ENCODE measurements around the gene TRERF1.

The TRERF1 gene

DNA sequence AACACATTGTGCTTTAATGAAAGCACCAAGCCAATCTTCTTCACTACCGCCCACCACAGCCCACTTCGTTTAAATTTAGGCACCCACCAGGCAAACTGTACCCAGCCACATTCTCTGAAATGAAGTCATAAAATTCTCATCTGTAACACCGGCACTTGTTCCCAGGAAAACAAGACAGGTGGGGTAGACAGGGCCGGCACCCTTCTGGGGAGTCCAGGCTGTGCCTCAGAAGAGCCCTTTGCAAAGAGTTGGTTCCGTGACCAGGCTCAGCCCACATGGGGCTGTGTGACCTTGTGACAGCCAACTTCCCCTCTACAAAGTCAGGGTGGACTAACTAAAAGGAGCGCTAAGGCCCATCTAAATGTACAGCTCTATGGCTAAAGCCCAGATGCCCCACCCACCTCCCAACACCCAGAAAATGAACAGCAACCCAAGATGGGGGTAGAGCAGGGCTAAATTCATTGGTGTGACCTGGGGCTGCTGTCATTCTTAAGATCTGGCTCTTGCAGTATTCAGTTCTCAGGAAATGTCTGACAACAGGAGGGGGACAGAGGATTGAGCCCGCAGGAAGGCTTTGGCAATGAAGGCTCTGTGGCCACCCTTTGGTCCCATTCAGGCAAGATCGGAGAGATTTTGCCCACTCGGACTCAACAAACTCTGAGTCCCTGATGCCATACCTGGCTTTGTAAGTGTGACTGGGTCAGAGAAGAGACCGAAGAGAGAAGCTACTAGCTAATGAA is 56.7 kb downstream of the TRERF1 start:
- no peak for DNase-seq (ENCODE audit: low read depth)

DNA sequence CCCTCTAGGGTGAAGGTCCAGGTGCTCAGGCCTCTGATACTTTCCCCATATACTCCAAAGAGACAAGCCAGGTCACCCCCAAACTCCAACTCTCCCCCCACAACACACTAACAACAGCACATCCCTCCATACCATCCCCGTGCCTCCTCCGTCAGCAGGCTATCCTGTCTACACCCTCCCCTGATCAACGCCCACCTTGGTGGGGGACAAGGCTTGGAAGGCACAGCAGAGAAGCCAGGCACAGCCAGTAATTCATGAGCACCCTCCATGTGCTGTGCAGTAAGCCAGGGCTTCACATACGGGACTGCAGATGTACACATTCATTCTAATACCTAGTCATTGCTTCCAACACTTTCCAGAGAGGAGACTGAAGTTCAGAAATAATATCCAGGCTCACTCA is 57.6 kb downstream of the TRERF1 start:
- no peak overlapping the region for H3K4me3 ChIP-seq (ENCODE audit: low read depth, low read length)
- TF ChIP-seq, protein P1, sequence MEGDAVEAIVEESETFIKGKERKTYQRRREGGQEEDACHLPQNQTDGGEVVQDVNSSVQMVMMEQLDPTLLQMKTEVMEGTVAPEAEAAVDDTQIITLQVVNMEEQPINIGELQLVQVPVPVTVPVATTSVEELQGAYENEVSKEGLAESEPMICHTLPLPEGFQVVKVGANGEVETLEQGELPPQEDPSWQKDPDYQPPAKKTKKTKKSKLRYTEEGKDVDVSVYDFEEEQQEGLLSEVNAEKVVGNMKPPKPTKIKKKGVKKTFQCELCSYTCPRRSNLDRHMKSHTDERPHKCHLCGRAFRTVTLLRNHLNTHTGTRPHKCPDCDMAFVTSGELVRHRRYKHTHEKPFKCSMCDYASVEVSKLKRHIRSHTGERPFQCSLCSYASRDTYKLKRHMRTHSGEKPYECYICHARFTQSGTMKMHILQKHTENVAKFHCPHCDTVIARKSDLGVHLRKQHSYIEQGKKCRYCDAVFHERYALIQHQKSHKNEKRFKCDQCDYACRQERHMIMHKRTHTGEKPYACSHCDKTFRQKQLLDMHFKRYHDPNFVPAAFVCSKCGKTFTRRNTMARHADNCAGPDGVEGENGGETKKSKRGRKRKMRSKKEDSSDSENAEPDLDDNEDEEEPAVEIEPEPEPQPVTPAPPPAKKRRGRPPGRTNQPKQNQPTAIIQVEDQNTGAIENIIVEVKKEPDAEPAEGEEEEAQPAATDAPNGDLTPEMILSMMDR (conservative IDR thresholded peaks at IDR 0.05; ENCODE audit: low read depth, low read length): no peak
- DNase-seq (ENCODE audit: low read depth): no peak

More for the DNA sequence above, 56.7 kb downstream of the TRERF1 start:
- H3K4me3 ChIP-seq (ENCODE audit: low read depth, low read length): no peak overlapping the region
- TF ChIP-seq, protein P1 (conservative IDR thresholded peaks at IDR 0.05; ENCODE audit: low read depth, low read length): no peak

DNA sequence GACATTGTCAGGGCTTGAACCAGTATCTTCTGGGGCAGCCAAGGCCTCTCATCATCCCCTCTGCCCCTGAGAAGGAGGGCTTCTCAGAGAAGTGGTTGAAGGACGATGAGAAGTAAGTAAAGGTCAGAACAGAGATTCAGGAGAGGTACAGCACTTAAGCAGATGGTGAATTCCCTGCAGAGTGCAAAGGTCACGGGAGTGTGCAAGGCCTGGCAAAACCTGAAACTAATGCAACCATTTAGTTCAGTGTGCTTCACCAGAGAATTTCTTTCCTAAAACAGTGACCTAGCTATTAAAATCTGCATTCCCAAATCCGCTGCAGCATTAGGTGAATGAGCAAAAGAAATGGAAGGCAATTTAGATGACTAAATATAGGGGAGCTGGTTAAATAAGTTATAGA is 58.4 kb downstream of the TRERF1 start:
- no peak overlapping the region for H3K4me3 ChIP-seq (ENCODE audit: low read depth, low read length)
- TF ChIP-seq, protein P1 (conservative IDR thresholded peaks at IDR 0.05; ENCODE audit: low read depth, low read length): no peak
- no peak for DNase-seq (ENCODE audit: low read depth)

DNA sequence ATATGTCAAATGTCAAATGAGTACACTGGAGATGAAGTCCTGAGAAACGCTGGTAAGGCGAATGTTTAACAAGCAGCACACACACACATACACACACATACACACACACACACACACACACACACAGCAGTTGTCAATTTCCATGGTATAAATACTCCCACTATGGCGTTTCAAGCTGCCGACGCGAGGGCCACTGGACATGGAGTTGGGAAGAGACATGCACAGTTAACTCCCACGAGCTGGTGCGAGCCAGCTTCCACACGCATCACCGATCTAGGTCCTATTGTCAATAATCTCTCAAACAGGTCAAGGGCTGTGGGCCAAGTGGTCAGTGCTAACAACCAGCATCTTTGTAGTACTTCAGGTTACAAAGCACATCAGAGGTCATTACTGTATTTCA is 58.9 kb downstream of the TRERF1 start:
- H3K4me3 ChIP-seq (ENCODE audit: low read depth, low read length): no peak overlapping the region
- TF ChIP-seq, protein P1 (conservative IDR thresholded peaks at IDR 0.05; ENCODE audit: low read depth, low read length): no peak
- no peak for DNase-seq (ENCODE audit: low read depth)

DNA sequence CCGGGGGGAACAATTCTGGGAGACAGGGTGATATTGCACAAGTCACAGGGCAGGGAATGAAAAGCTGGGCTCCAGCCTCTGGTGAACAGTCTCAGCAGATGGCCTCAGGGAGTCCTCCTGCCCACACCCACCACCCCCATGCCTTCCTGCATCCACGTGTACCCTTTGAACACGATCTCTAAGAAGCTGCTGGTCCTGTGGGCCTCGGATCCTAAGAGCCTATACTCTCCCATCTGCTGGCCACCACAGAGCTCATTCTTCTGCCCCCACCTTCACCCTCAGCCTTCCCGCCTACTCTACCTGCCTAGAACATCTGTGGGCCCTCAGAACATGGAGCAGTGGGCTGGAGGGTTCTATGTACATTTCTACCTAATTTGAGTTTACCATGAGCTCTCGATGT is 60.3 kb downstream of the TRERF1 start:
- H3K4me3 ChIP-seq (ENCODE audit: low read depth, low read length): no peak overlapping the region
- no peak for DNase-seq (ENCODE audit: low read depth)

DNA sequence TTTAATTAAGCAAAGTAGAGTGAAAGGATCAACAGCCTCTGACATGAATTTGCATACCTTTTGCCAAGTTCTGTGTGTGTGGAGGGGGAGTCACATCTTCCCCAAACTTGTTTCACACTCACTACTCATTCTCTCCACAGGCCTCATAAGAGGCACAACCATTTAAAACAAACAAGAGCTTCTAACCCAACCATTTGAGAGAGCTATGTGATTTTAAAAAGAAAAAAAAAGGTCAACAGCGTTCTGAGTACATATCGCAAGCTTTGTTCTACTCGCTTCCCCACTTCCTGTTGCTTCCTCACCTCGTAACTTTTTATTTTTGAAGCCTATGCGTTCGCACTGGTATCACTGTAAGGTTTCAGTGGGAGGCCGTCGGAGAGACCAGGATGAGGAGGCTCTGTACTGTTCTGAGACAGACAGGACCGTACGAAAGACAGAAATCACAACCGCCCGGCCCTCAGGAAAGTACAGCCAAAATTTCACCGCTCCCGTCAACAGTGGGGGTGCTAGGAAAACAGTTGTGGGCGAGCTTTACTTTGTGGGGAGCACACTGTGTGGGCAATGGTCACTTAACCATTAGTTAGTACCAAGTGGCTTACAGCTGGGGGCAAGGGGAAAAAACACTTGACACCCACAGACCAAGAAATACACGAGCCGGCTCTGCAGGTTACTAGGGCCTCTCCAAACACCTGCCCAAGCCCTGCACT is 61.3 kb downstream of the TRERF1 start:
- DNase-seq (ENCODE audit: low read depth): no peak
- no peak overlapping the region for H3K4me3 ChIP-seq (ENCODE audit: low read depth, low read length)
- TF ChIP-seq, protein P1 (conservative IDR thresholded peaks at IDR 0.05; ENCODE audit: low read depth, low read length): no peak

More for the DNA sequence above, 60.3 kb downstream of the TRERF1 start:
- TF ChIP-seq, protein P1 (conservative IDR thresholded peaks at IDR 0.05; ENCODE audit: low read depth, low read length): no peak

Measured in choroid plexus epithelial cell (primary cell).